IPS-18c (cell line): ENCODE results near the gene SLC6A3.
"Not testable (repeated sequence)": the region's sequence is repeated elsewhere in the genome, so short reads cannot be mapped to it uniquely, and the experiment has no call there.

Source experiments
- H3K4me3 ChIP-seq: 2 replicates; pipeline ENCODE4 v1.7.0; 2013; ENCODE audit warnings: low read depth, mild to moderate bottlenecking, low read length, moderate library complexity; ENCODE audit not compliant: insufficient read depth
- H3K9me3 ChIP-seq: one replicate; pipeline ENCODE4 v1.6.1; 2013; ENCODE audit warnings: mild to moderate bottlenecking, low read length, moderate library complexity; ENCODE audit not compliant: control insufficient read depth, insufficient read depth

Gene SLC6A3

DNA sequence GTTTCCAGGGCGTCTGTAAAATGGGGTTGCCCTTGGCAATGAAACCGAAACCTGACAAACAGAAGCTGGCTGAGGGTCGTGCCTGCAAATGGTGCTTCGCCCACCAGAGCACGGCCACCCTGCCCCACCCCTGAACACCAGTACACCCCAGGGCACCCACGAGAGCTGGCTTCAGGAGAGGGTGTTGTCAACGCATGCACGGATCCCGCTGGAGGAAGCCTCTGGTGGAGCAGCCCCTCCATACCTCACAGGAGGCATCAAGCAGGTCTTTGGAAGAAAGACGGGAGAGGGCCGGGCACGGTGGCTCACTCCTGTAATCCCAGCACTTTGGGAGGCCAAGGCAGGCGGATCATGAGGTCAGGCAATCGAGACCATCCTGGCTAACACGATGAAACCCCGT, 8.6 kb downstream of the SLC6A3 start:
- peaks cover 8% of the 10 kb centered on the region for H3K9me3 ChIP-seq
- no peak overlapping the region for H3K4me3 ChIP-seq

GRCh38 chr5:1436036-1436435, 9.2 kb downstream of the SLC6A3 start:
- no peak overlapping the region for H3K4me3 ChIP-seq

DNA sequence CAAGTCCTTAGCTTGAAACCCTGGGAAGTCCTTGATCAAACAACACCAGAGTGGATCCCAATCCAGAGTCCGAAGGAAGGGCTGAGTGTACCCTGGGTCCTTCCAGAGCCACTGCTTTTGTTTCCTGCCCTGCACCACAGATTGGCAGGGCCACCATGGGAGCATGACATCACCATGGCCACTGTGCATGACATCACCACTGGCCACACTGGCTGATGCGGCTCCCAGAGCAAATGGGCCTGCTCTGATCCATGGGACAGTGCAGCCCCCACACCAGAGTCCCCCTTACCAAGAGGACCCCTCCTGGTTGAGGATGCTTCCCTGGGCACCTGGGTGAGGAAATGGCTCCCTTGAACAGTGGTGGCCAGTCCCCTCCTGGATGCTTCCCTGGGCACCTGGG, 9.9 kb downstream of the SLC6A3 start:
- peaks cover 6% of the 10 kb centered on the region for H3K9me3 ChIP-seq
- no peak overlapping the region for H3K4me3 ChIP-seq

More at GRCh38 chr5:1436036-1436435, 9.2 kb downstream of the SLC6A3 start:
- peaks cover 6% of the 10 kb centered on the region for H3K9me3 ChIP-seq

GRCh38 chr5:1432296-1432695, 12.9 kb downstream of the SLC6A3 start:
- Histone ChIP-seq H3K4me3 (no peak overlapping the region), H3K9me3 (peaks cover 6% of the 10 kb centered on the region)

DNA sequence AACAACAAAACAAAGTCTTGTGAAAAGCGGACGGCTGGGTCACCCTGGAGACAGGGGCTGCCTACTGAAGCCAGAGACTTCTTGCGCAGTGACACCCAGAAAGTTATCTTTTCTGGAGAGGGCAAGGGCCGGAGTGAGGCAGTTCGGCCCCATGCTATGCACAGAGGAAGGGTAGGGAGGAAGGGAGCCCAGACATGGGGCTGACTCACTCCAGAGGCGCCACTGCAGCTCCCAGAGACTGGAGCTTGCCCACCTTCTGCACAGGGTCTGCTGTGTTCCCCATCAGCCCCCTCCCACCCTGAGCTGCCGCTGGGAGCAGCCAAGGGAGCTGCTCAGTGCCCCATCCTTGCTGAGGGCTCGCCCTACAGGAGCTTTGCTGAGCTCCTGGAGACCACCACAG, 13.3 kb downstream of the SLC6A3 start:
- H3K9me3 ChIP-seq = peaks cover 6% of the 10 kb centered on the region

GRCh38 chr5:1431021-1431811, 14.0 kb downstream of the SLC6A3 start:
- Histone ChIP-seq H3K9me3 (peaks cover 6% of the 10 kb centered on the region), H3K4me3 (no peak overlapping the region)

More for the DNA sequence above, 13.3 kb downstream of the SLC6A3 start:
- H3K4me3 ChIP-seq = no peak overlapping the region

- Histone ChIP-seq H3K9me3 (peaks cover 6% of the 10 kb centered on the region), H3K4me3 (no peak overlapping the region)
Observed at GRCh38 chr5:1430121-1430795, 15.0 kb downstream of the SLC6A3 start.

GRCh38 chr5:1429496-1429895, 15.7 kb downstream of the SLC6A3 start:
- peaks cover 6% of the 10 kb centered on the region for H3K9me3 ChIP-seq
- no peak overlapping the region for H3K4me3 ChIP-seq

DNA sequence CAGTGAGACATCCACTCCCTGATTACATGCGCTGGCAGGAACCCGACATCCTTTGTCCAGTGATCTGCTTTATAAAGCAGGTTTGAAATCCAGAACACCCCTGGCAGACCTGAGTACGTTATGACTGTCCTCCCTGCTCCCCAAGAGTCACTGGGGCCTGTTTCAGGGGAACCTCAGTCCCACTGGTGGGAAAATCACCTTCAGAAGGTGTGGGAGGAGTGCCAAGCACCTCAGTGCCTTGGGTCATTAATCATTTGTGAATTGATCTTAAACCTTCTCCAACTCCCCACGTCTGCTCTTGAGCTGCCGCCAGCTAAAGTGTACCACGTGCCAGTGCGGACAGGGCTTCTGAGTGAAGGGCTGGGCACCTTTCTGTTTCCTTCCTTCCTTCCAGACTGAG, 16.2 kb downstream of the SLC6A3 start:
- H3K9me3 ChIP-seq = peaks cover 6% of the 10 kb centered on the region

GRCh38 chr5:1428107-1428506, 17.1 kb downstream of the SLC6A3 start:
- Histone ChIP-seq H3K4me3 (no peak overlapping the region), H3K9me3 (peaks cover 6% of the 10 kb centered on the region)

More for the DNA sequence above, 16.2 kb downstream of the SLC6A3 start:
- no peak overlapping the region for H3K4me3 ChIP-seq

GRCh38 chr5:1424716-1425115, 20.5 kb downstream of the SLC6A3 start:
- Histone ChIP-seq H3K4me3 (no peak overlapping the region), H3K9me3 (no peaks in the 10 kb centered on the region)

DNA sequence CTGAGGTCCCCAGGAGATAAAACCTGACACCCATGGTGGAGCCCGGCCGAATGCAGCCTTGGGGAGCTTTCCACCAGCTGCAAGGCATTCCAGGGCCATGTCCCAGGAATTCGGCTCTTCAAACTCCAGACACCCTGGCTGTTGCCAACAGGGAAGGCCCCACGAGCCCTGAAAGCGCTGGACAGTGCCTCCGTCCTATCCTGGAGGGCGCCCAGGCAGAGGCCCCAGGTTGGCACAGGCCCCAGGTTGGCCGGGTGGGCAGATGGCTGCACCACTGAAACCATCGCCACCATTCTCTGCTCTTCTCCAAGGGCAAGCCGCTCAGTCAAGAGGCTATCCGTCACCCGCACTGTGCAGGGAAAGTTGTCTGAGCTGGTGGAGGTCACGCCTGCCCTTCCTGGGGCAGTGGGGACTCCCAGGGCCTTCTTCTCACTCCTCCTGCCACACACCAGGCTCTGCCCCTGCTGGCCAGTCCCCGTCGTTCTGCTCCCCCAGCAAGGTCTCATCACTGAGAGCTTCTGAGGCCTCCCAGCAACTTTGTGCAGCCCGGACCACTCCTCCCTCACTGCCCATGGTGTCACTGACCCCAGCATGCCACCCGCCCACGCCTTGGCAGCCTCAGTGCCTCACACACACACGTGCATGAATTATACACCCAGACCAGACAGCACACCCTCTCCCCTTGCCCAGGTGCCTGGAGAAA, 21.2 kb downstream of the SLC6A3 start:
- Histone ChIP-seq H3K9me3 (no peaks in the 10 kb centered on the region), H3K4me3 (no peak overlapping the region)

- H3K4me3 ChIP-seq, H3K9me3 ChIP-seq: not testable (repeated sequence)
Observed at GRCh38 chr5:1422522-1422921, 22.7 kb downstream of the SLC6A3 start.

GRCh38 chr5:1421521-1422341, 23.5 kb downstream of the SLC6A3 start:
- no peak overlapping the region for H3K4me3 ChIP-seq
- no peaks in the 10 kb centered on the region for H3K9me3 ChIP-seq

GRCh38 chr5:1420211-1421195, 24.7 kb downstream of the SLC6A3 start:
- H3K4me3 ChIP-seq = no peak overlapping the region
- no peaks in the 10 kb centered on the region for H3K9me3 ChIP-seq
